HepG2 (cell line): ENCODE measurements around the gene SHC1. TPM values are rescaled to one million over a fixed set of nuclear protein-coding genes. Genes with fewer than 3 reads are reported as not detected.

Experiments used
- ARID4A ChIP-seq: sonication (generic); formaldehyde crosslinking; IDR thresholded peaks from 2 replicates; pipeline ENCODE4 v1.5.0; 2020; ENCODE audit warnings: mild to moderate bottlenecking, missing genetic modification reagents, borderline replicate concordance
- EEA1 ChIP-seq: sonication (generic); formaldehyde crosslinking; IDR thresholded peaks from 2 replicates; pipeline ENCODE4 v1.5.1; 2020; ENCODE audit warnings: mild to moderate bottlenecking, missing genetic modification reagents, borderline replicate concordance
- ELF4 ChIP-seq: sonication (generic); formaldehyde crosslinking; IDR thresholded peaks from 2 replicates; pipeline ENCODE4 v1.5.0; 2020; ENCODE audit warnings: missing genetic modification reagents, mild to moderate bottlenecking, moderate library complexity, borderline replicate concordance
- FOXK2 ChIP-seq: fragments of 450-650 bp; IDR thresholded peaks from 2 replicates; pipeline ENCODE4 v1.6.1; 2016
- GZF1 ChIP-seq: sonication (generic); formaldehyde crosslinking; IDR thresholded peaks from 2 replicates; pipeline ENCODE4 v1.5.1; 2020; ENCODE audit warnings: mild to moderate bottlenecking, missing genetic modification reagents
- JARID2 ChIP-seq: sonication (generic); formaldehyde crosslinking; IDR thresholded peaks from 2 replicates; pipeline ENCODE4 v1.8.1; 2023; ENCODE audit warnings: missing genetic modification reagents, inconsistent platforms; ENCODE audit not compliant: insufficient replicate concordance
- SKI ChIP-seq: fragments of 450-650 bp; IDR thresholded peaks from one replicate; pipeline ENCODE4 v1.6.1; 2018; ENCODE audit warnings: mild to moderate bottlenecking; ENCODE audit not compliant: partially characterized antibody
- SMYD3 ChIP-seq: sonication (generic); formaldehyde crosslinking; IDR thresholded peaks from 2 replicates; pipeline ENCODE4 v1.8.1; 2023; ENCODE audit warnings: mild to moderate bottlenecking, missing genetic modification reagents
- ZMYM3 ChIP-seq: sonication (generic); formaldehyde crosslinking; IDR thresholded peaks from 2 replicates; pipeline ENCODE4 v1.5.1; 2020; ENCODE audit warnings: mild to moderate bottlenecking, missing genetic modification reagents
- ZNF30 ChIP-seq: sonication (generic); formaldehyde crosslinking; IDR thresholded peaks from 2 replicates; pipeline ENCODE4 v1.5.0; 2020; ENCODE audit warnings: mild to moderate bottlenecking, missing genetic modification reagents
- ZNF33B ChIP-seq: sonication (generic); formaldehyde crosslinking; IDR thresholded peaks from 2 replicates; pipeline ENCODE4 v1.5.1; 2020; ENCODE audit warnings: mild to moderate bottlenecking, missing genetic modification reagents
- ZNF556 ChIP-seq: sonication (generic); formaldehyde crosslinking; IDR thresholded peaks from 2 replicates; pipeline ENCODE4 v1.4.0; 2020; ENCODE audit warnings: mild to moderate bottlenecking, missing genetic modification reagents, borderline replicate concordance
- polyA plus RNA-seq, 8 experiments: library from polyadenylated mRNA; depleted of rRNA in 3 of 8; stranded (reverse) in 7 of 8; unstranded in 1 of 8; fragments of >200 nt; fragmentation: Illumina TruSeq in 4 of 8; extraction: Trizol in 4 of 8; gene quantifications; 2 replicates each; pipeline versions ENCODE4 v1.2.1 to v1.2.3, GENCODE V29; 2011 to 2016; ENCODE audit warnings: low read depth in 4 of 8, missing spikeins in 1 of 8, mixed read lengths in 1 of 8; ENCODE audit not compliant: insufficient read depth in 1 of 8
- total RNA-seq, 5 experiments: library from RNA; depleted of rRNA; stranded (reverse); fragments of >200 nt; fragmentation: Illumina TruSeq; extraction: Trizol; gene quantifications; 2 replicates each; pipeline ENCODE4 v1.2.3, GENCODE V29; 2016; ENCODE audit warnings: low read depth in 1 of 5
- TF ChIP-seq, protein P1 (sequence below): IDR thresholded peaks from 2 replicates; pipeline ENCODE4 v1.6.1; 2012; ENCODE audit warnings: low read depth, low read length, improper control_type of control experiment
- TF ChIP-seq, protein P2 (sequence below): sonication (generic); formaldehyde crosslinking; IDR thresholded peaks from 2 replicates; pipeline ENCODE4 v1.4.0; 2020; ENCODE audit warnings: missing genetic modification reagents, borderline replicate concordance
- TF ChIP-seq, protein P3 (sequence below): sonication (generic); formaldehyde crosslinking; IDR thresholded peaks from 2 replicates; pipeline ENCODE4 v1.4.0; 2020; ENCODE audit warnings: missing genetic modification reagents

The SHC1 gene
- total and polyA plus RNA-seq, 2 of the 13 experiments (the other 11 are each of a cell fraction or from before 2014, with no cell fraction given) = 52.0 to 137 TPM

DNA sequence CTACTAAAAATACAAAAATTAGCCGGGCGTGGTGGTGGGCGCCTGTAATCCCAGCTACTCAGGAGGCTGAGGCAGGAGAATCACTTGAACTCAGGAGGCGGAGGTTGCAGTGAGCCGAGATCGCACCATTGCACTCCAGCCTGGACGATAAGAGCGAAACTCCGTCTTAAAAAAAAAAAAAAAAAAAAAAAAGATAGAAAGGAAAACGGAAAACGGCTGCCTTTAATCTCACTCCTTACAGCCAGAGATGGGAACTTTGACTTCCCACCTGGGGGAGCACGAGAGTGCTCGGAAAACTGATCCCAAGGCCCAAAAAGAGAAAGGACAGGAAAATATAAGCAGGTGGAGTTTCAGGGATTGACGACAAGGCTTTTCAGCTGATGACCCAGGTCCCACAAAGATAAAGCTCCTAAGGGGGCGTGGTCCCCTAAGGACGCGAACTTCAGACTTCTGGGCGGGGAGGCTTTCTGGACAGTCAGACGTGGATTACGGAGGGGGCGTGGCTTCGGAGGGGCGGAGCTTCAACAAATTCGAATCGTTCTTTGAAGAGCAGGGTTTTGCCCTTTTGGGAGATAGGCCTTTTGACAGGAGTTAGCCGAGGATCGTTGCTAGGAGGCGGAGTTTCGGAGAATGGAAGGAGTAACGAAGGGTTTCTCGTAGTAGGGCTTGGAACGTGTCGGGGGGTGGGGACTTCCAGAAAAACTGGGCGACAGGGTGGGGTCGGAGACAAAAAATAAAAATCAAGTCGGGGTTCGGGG, 3.0 kb upstream of the SHC1 start (continued):
- TF ChIP-seq, protein P1, sequence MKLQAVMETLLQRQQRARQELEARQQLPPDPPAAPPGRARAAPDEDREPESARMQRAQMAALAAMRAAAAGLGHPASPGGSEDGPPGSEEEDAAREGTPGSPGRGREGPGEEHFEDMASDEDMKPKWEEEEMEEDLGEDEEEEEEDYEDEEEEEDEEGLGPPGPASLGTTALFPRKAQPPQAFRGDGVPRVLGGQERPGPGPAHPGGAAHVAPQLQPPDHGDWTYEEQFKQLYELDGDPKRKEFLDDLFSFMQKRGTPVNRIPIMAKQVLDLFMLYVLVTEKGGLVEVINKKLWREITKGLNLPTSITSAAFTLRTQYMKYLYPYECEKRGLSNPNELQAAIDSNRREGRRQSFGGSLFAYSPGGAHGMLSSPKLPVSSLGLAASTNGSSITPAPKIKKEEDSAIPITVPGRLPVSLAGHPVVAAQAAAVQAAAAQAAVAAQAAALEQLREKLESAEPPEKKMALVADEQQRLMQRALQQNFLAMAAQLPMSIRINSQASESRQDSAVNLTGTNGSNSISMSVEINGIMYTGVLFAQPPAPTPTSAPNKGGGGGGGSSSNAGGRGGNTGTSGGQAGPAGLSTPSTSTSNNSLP = no peak
- TF ChIP-seq SMYD3 (CRISPR knock-in tag) (no peak), EEA1 (CRISPR knock-in tag) (no peak), GZF1 (CRISPR knock-in tag) (no peak), ZMYM3 (no peak), ELF4 (CRISPR knock-in tag) (no peak), SKI (peak; percentile 26), ZNF33B (CRISPR knock-in tag) (no peak), JARID2 (no peak), ARID4A (CRISPR knock-in tag) (no peak; the same call in 1 of the 2 replicates), FOXK2 (0 out of 2 replicates have a peak, but pooled peaks have one; percentile 32), ZNF30 (CRISPR knock-in tag) (no peak), ZNF556 (CRISPR knock-in tag) (no peak)
- TF ChIP-seq, protein P2, sequence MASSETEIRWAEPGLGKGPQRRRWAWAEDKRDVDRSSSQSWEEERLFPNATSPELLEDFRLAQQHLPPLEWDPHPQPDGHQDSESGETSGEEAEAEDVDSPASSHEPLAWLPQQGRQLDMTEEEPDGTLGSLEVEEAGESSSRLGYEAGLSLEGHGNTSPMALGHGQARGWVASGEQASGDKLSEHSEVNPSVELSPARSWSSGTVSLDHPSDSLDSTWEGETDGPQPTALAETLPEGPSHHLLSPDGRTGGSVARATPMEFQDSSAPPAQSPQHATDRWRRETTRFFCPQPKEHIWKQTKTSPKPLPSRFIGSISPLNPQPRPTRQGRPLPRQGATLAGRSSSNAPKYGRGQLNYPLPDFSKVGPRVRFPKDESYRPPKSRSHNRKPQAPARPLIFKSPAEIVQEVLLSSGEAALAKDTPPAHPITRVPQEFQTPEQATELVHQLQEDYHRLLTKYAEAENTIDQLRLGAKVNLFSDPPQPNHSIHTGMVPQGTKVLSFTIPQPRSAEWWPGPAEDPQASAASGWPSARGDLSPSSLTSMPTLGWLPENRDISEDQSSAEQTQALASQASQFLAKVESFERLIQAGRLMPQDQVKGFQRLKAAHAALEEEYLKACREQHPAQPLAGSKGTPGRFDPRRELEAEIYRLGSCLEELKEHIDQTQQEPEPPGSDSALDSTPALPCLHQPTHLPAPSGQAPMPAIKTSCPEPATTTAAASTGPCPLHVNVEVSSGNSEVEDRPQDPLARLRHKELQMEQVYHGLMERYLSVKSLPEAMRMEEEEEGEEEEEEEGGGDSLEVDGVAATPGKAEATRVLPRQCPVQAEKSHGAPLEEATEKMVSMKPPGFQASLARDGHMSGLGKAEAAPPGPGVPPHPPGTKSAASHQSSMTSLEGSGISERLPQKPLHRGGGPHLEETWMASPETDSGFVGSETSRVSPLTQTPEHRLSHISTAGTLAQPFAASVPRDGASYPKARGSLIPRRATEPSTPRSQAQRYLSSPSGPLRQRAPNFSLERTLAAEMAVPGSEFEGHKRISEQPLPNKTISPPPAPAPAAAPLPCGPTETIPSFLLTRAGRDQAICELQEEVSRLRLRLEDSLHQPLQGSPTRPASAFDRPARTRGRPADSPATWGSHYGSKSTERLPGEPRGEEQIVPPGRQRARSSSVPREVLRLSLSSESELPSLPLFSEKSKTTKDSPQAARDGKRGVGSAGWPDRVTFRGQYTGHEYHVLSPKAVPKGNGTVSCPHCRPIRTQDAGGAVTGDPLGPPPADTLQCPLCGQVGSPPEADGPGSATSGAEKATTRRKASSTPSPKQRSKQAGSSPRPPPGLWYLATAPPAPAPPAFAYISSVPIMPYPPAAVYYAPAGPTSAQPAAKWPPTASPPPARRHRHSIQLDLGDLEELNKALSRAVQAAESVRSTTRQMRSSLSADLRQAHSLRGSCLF (CRISPR knock-in tag) = no peak
- TF ChIP-seq, protein P3, sequence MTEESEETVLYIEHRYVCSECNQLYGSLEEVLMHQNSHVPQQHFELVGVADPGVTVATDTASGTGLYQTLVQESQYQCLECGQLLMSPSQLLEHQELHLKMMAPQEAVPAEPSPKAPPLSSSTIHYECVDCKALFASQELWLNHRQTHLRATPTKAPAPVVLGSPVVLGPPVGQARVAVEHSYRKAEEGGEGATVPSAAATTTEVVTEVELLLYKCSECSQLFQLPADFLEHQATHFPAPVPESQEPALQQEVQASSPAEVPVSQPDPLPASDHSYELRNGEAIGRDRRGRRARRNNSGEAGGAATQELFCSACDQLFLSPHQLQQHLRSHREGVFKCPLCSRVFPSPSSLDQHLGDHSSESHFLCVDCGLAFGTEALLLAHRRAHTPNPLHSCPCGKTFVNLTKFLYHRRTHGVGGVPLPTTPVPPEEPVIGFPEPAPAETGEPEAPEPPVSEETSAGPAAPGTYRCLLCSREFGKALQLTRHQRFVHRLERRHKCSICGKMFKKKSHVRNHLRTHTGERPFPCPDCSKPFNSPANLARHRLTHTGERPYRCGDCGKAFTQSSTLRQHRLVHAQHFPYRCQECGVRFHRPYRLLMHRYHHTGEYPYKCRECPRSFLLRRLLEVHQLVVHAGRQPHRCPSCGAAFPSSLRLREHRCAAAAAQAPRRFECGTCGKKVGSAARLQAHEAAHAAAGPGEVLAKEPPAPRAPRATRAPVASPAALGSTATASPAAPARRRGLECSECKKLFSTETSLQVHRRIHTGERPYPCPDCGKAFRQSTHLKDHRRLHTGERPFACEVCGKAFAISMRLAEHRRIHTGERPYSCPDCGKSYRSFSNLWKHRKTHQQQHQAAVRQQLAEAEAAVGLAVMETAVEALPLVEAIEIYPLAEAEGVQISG = no peak
